MCF 10A (cell line): ENCODE results near the gene NPTXR. TPM values are rescaled to one million over a fixed set of nuclear protein-coding genes. Genes with fewer than 3 reads are reported as not detected.

Source experiments
- BruUV-seq: library from RNA; stranded (reverse); fragments of 400-500 nt; replicated peaks from 2 replicates; lab custom pipeline; 2021; lab: Mats Ljungman, UMichigan
- CTCF ChIA-PET: fragments of 300-600 bp; sonication (Branson Sonifier 250); formaldehyde crosslinking; extraction: SDS; loops from one replicate; lab custom pipeline; 2021; ENCODE audit warnings: antibody characterized with exemption, inconsistent platforms; lab: Yijun Ruan, JAX
- POLR2A ChIA-PET: fragments of 300-600, 350-650 bp; sonication (Branson Sonifier 250); formaldehyde crosslinking; extraction: SDS; loops from one replicate; lab custom pipeline; 2020; ENCODE audit warnings: antibody characterized with exemption, inconsistent platforms; lab: Yijun Ruan, JAX
- DNase-seq: peaks from one replicate; pipeline ENCODE4 v3.0.0-alpha.2; 2018; ENCODE audit not compliant: unreplicated experiment
- H3K27ac Mint-ChIP-seq: one replicate; pipeline ENCODE4 v1.8.0; 2022; ENCODE audit warnings: mild to moderate bottlenecking, low read depth, mixed read lengths; ENCODE audit not compliant: unreplicated experiment
- H3K27me3 Mint-ChIP-seq: one replicate; pipeline ENCODE4 v1.8.0; 2022; ENCODE audit warnings: mixed read lengths; ENCODE audit not compliant: insufficient read depth, unreplicated experiment
- H3K36me3 Mint-ChIP-seq: one replicate; pipeline ENCODE4 v1.8.0; 2022; ENCODE audit warnings: mild to moderate bottlenecking, moderate library complexity, mixed read lengths; ENCODE audit not compliant: insufficient read depth, unreplicated experiment
- H3K4me1 Mint-ChIP-seq: one replicate; pipeline ENCODE4 v1.8.0; 2022; ENCODE audit warnings: mixed read lengths; ENCODE audit not compliant: insufficient read depth, unreplicated experiment
- H3K4me3 Mint-ChIP-seq: one replicate; pipeline ENCODE4 v1.8.0; 2022; ENCODE audit warnings: mild to moderate bottlenecking, moderate library complexity, mixed read lengths; ENCODE audit not compliant: unreplicated experiment
- H3K9me3 Mint-ChIP-seq: one replicate; pipeline ENCODE4 v1.8.0; 2022; ENCODE audit warnings: mixed read lengths; ENCODE audit not compliant: unreplicated experiment
- intact Hi-C: fragments of 100-400 bp; cut with micrococcal nuclease; formaldehyde crosslinking; loops from 2 replicates; pipeline ENCODE4 v1.14.1; 2022
- total RNA-seq: library from RNA; stranded (reverse); gene quantifications from 2 replicates; pipeline ENCODE4 v1.2.3, GENCODE V29; 2022
- TF ChIP-seq, protein P1 (sequence below): fragments of 200-600 bp; IDR thresholded peaks from one replicate; pipeline ENCODE4 v1.8.0; 2022; ENCODE audit warnings: antibody characterized with exemption, mild to moderate bottlenecking; ENCODE audit not compliant: unreplicated experiment

NPTXR gene
- total RNA-seq, 1 experiment from 2014 or later, result 0.93 TPM

- CTCF ChIA-PET, result no interaction called here
- Mint-ChIP-seq H3K4me1 (peaks cover 19% of the 10 kb centered on the region), H3K27me3 (peaks cover 77% of the 10 kb centered on the region), H3K27ac (no peak overlapping the region), H3K9me3 (no peaks in the 10 kb centered on the region), H3K4me3 (no peak overlapping the region), H3K36me3 (peaks cover 10% of the 10 kb centered on the region)
- TF ChIP-seq, protein P1, sequence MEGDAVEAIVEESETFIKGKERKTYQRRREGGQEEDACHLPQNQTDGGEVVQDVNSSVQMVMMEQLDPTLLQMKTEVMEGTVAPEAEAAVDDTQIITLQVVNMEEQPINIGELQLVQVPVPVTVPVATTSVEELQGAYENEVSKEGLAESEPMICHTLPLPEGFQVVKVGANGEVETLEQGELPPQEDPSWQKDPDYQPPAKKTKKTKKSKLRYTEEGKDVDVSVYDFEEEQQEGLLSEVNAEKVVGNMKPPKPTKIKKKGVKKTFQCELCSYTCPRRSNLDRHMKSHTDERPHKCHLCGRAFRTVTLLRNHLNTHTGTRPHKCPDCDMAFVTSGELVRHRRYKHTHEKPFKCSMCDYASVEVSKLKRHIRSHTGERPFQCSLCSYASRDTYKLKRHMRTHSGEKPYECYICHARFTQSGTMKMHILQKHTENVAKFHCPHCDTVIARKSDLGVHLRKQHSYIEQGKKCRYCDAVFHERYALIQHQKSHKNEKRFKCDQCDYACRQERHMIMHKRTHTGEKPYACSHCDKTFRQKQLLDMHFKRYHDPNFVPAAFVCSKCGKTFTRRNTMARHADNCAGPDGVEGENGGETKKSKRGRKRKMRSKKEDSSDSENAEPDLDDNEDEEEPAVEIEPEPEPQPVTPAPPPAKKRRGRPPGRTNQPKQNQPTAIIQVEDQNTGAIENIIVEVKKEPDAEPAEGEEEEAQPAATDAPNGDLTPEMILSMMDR, result no peak
- intact Hi-C loops, result no loop called here
- no peak for DNase-seq
- BruUV-seq, result no TSS peak
- POLR2A ChIA-PET, result interaction anchor here (0.7 kb wide), 2 partner anchors 9 to 192 kb away, joined by 4 read pairs; no protein-coding TSS in a partner anchor
Observed at GRCh38 chr22:38882972-38883622, 39.3 kb upstream of the NPTXR start.

GRCh38 chr22:38881997-38882879 is 38.4 kb upstream of the NPTXR start:
- H3K4me1 Mint-ChIP-seq, result peaks cover 19% of the 10 kb centered on the region
- H3K27ac Mint-ChIP-seq, result peak overlapping the region; percentile 88
- no peaks in the 10 kb centered on the region for H3K9me3 Mint-ChIP-seq
- TF ChIP-seq, protein P1, result no peak
- no peak overlapping the region for H3K4me3 Mint-ChIP-seq
- H3K36me3 Mint-ChIP-seq, result peaks cover 10% of the 10 kb centered on the region
- DNase-seq, result no peak
- intact Hi-C loops, result no loop called here
- peaks cover 85% of the 10 kb centered on the region for H3K27me3 Mint-ChIP-seq
- ChIA-PET POLR2A (interaction anchor here (0.7 to 1.0 kb wide), 3 partner anchors 8 to 193 kb away, joined by 3 to 4 read pairs (median 4); partner anchors contain the start of gene CBX6), CTCF (interaction anchor here (0.7 to 1.5 kb wide), 6 partner anchors 11 to 121 kb away, joined by 3 to 4 read pairs (median 3); no protein-coding TSS in a partner anchor)
- BruUV-seq, result no TSS peak

DNA sequence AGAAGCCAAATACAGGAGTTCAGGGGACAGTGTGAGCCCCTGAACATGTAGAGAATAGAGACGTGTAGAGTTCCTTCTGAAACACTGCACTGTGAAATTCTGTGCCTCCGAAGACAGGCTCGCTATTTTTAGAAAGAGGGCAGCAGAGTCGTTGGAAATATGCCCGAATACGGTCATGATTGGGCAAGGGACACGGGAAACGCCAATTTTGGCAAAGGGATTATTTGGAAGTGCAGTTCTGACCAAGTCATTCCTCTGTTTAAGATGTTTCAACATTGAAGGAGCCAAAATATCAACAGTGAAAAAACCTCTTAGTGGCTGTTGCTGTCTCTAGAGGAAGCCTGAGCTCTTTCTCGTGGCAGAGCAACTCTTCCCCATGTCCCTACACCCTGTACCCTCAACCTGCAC is 37.6 kb upstream of the NPTXR start:
- ChIA-PET POLR2A (interaction anchor here (1.0 kb wide), 2 partner anchors 9 to 11 kb away, joined by 3 to 4 read pairs; partner anchors contain the start of gene CBX6), CTCF (interaction anchor here (0.5 to 1.5 kb wide), 9 partner anchors 10 to 277 kb away, joined by 3 to 4 read pairs (median 3); no protein-coding TSS in a partner anchor)
- intact Hi-C loops, result no loop called here
- DNase-seq, result peak; percentile 89
- no peak overlapping the region for H3K4me3 Mint-ChIP-seq
- peaks cover 19% of the 10 kb centered on the region for H3K4me1 Mint-ChIP-seq
- peaks cover 10% of the 10 kb centered on the region for H3K36me3 Mint-ChIP-seq
- H3K9me3 Mint-ChIP-seq, result no peaks in the 10 kb centered on the region
- H3K27ac Mint-ChIP-seq, result peak overlapping the region; percentile 88
- H3K27me3 Mint-ChIP-seq, result peaks cover 86% of the 10 kb centered on the region
- no TSS peak for BruUV-seq
- TF ChIP-seq, protein P1, result no peak

- POLR2A ChIA-PET, result no interaction called here
- Mint-ChIP-seq H3K4me1 (peaks cover 19% of the 10 kb centered on the region), H3K36me3 (peaks cover 10% of the 10 kb centered on the region), H3K27me3 (peaks cover 95% of the 10 kb centered on the region), H3K9me3 (no peaks in the 10 kb centered on the region), H3K27ac (no peak overlapping the region), H3K4me3 (no peak overlapping the region)
- TF ChIP-seq, protein P1, result no peak
- CTCF ChIA-PET, result no interaction called here
- BruUV-seq, result no TSS peak
- DNase-seq, result no peak
- intact Hi-C loops, result no loop called here
Observed at GRCh38 chr22:38879961-38880360, 36.1 kb upstream of the NPTXR start.
